Mononuclear cell (primary cell): ENCODE data around the gene ARPIN. TPM values are rescaled to one million over a fixed set of nuclear protein-coding genes. Genes with fewer than 3 reads are reported as not detected.
"Not testable (repeated sequence)": the region's sequence is repeated elsewhere in the genome, so short reads cannot be mapped to it uniquely, and the experiment has no call there.

Source experiments
- H3K27me3 ChIP-seq: 2 replicates; pipeline ENCODE4 v1.6.0; 2011; ENCODE audit warnings: low read length, control low read depth; ENCODE audit not compliant: insufficient read depth
- H3K4me1 ChIP-seq: 2 replicates; pipeline ENCODE4 v1.5.1; 2011; ENCODE audit warnings: mild to moderate bottlenecking, low read length, control low read depth; ENCODE audit not compliant: insufficient read depth
- H3K4me3 ChIP-seq: 2 replicates; pipeline ENCODE4 v1.5.1; 2011; ENCODE audit warnings: mild to moderate bottlenecking, low read length, moderate library complexity
- H3K9me3 ChIP-seq: 2 replicates; pipeline ENCODE4 v1.5.1; 2011; ENCODE audit warnings: low read depth, mild to moderate bottlenecking, control low read depth, low read length
- total RNA-seq: library from RNA; depleted of rRNA; stranded (reverse); fragments of >200 nt; gene quantifications from one replicate; pipeline ENCODE4 v1.2.3, GENCODE V29; 2012

ARPIN gene
- total RNA-seq: 2.9 TPM

DNA sequence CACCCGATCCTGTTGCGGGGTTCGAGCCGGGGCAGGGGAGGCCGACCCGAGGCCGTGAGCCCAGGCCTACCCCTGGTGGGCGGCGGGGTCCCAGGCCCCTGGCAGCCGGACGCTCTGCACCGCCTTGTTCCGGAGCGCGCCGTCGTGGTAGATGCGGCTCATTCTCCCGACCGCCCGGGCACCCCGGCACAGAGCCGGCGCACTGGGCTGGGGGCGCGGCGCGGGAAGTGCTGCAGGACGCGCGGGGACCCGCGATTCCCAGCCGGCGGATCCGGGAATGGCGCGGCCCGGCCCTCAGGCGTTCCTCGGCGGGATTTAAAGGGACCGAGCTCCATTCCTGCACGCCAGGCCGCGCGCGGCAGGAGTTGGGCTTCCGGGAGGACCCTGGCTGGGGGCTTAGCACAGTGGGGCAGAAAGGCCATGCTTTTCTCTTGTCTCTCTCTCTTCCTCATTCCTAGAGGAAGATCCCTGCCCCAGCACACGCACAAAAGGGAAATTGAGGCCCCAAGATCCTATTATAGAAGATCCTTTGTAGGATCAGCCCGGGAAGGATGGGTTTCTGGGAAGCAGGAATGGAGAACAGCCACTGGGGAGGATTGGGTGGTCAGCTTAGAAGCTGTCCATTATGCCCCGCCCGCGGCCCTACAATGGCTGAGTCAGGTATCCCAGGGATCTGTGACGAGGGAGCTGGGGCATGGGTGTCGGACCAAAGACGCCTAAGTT lies at the start of gene ARPIN:
ARPIN (minus strand) TSS at position 279 of the 723 bp plus-strand sequence; CDS start at position 162, 117 bp downstream.
- Histone ChIP-seq H3K27me3 (peaks cover 9% of the 10 kb centered on the region), H3K4me1 (peaks cover 33% of the 10 kb centered on the region), H3K4me3 (peak within 1 kb of the TSS; percentile 35), H3K9me3 (no peaks in the 10 kb centered on the region)

DNA sequence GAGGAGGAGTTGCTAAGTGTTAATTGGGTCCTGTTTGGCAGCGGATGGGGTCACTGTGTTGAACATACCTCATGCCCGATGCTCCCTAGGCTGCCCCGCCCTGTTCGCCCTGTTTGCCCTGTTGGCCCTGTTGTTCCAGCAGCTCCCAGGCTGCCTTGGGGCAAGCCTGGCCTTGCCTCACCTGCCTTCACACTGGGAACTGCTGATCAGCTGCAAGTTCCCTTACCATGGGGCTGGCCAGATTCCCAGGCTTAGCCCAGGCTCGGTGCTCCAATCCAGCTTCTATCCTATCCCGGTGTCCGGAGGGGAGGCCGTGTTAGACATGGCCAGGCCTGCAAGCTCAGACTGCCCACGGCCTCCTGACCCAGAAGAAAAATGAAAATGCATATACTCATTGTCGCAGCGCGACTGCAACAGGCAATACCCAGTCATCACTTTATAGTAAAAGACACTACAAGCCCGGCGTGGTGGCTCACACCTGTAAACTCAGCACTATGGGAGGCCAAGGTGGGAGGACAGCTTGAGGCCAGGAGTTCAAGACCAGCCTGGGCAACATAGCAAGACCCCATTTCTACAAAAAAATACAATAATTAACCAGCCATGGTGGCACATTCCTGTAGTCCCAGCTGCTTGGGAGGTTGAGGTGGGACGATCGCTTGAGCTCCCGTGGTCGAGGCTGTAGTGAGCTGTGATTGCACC lies 45.5 kb upstream of the ARPIN start:
- peaks cover 12% of the 10 kb centered on the region for H3K4me1 ChIP-seq

DNA sequence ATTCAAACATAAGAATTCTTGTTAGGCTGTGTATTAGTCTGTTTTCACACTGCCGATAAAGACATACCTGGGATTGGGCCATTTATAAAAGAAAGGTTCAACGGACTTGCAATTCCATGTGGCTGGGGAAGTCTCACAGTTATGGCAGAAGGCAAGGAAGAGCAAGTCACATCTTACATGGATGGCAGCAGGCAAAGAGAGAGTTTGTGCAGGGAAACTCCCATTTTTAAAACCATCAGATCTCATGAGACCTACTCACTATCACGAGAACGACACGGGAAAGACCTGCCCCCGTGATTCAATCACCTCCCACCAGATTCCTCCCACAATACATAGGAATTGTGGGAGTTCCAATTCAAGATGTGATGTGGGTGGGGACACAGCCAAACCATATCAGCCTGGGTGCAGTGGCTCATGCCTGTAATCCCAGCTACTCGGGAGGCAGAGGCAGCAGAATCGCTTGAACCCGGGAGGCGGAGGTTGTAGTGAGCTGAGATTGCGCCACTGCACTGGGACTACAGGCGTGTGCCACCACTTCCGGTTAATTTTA lies 42.8 kb upstream of the ARPIN start:
- not testable (repeated sequence) for H3K4me3 ChIP-seq

More for the DNA sequence above, 45.5 kb upstream of the ARPIN start:
- Histone ChIP-seq H3K27me3 (no peaks in the 10 kb centered on the region), H3K4me3 (no peak overlapping the region), H3K9me3 (no peaks in the 10 kb centered on the region)

DNA sequence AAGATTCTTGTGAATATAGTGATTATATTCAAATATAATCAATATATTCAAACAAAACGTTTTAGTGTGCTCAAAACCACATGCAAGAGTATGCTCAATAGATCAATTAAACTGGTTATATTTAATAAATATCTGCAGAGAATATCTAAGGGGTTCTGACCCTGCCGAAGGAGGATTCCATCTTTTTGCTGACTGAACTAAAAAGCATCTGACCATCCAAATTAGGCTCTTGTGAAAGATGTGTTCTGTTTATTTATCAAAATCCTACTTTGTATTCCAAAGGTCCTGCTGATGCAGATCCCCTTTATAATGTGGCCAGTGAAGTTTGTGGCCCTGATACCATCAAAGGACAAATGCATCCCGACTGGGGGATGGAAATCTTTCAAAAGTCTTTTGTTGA lies 41.8 kb upstream of the ARPIN start:
- Histone ChIP-seq H3K27me3 (no peaks in the 10 kb centered on the region), H3K4me1 (no peaks in the 10 kb centered on the region), H3K9me3 (no peaks in the 10 kb centered on the region), H3K4me3 (no peak overlapping the region)

More for the DNA sequence above, 42.8 kb upstream of the ARPIN start:
- H3K4me1 ChIP-seq, H3K9me3 ChIP-seq, H3K27me3 ChIP-seq: not testable (repeated sequence)

DNA sequence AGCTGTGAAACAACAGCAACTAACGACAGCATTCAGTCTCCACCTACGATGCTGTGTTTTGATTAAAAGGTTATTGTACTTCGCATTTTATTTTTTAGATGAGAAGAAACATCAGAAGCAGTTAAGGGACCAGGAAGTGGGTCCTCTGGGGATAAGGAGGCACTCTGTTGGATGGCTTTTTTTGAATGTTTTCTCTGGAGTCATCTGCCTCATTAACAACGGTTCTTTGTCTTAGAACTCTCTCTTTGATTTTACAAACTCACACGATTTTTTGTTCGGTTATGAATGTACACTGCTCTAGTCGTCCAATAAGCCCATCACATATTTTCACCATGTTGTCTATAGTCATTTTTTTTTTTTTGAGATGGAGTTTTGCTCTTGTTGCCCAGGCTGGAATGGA lies 36.0 kb upstream of the ARPIN start:
- H3K9me3 ChIP-seq: no peaks in the 10 kb centered on the region
- no peak overlapping the region for H3K4me3 ChIP-seq
- no peaks in the 10 kb centered on the region for H3K27me3 ChIP-seq
- H3K4me1 ChIP-seq: no peaks in the 10 kb centered on the region

DNA sequence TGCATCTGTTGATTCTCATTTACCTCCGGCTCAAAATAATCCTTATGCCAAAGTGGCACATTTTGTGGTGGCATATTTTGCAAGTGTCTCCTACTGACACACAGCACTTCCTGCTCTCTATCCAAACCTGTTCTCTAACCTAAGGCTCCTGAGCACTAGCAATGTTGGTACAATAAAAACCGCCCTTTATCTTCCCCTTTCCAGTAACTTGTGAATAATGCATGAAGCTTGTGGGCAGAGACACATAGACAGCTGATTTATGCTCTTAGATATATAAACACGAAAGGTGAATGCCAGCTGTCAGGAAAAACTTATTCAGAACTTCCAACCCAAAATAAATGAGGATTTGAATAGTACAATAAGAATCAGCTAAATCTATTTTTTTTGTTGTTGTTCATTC lies 34.6 kb upstream of the ARPIN start:
- Histone ChIP-seq H3K4me3 (no peak overlapping the region), H3K9me3 (no peaks in the 10 kb centered on the region), H3K4me1 (no peaks in the 10 kb centered on the region), H3K27me3 (no peaks in the 10 kb centered on the region)

DNA sequence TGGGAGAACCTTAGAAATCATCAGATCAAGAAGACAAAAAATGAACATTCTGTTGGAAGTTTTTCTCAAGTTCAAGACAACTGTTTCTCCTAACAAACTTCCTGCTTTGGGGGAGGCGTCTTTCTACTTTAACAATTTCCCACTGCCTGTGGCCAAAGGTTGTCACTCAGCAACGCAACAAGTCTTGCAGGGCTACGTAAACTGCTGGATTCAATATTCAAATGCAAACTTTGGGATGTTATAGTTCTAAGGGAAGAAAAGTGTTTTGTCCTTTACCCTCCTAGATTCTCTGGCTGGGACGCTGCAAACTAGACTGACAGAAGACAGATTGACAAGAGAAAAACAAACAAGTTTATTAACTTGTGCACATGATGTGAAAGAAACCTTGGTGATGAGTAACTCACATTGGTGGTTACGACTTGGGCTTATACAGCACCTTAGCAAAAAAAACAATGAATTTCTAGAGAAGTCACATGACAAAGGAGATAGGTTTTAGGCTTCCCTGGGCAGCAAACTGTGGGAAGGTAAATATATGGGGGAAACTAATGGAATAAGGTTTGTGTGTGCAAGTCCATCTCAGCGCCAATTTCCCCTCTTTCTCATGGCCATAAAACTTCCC lies 34.0 kb upstream of the ARPIN start:
- no peak overlapping the region for H3K4me3 ChIP-seq
- no peaks in the 10 kb centered on the region for H3K27me3 ChIP-seq
- H3K9me3 ChIP-seq: no peaks in the 10 kb centered on the region
- H3K4me1 ChIP-seq: no peaks in the 10 kb centered on the region

DNA sequence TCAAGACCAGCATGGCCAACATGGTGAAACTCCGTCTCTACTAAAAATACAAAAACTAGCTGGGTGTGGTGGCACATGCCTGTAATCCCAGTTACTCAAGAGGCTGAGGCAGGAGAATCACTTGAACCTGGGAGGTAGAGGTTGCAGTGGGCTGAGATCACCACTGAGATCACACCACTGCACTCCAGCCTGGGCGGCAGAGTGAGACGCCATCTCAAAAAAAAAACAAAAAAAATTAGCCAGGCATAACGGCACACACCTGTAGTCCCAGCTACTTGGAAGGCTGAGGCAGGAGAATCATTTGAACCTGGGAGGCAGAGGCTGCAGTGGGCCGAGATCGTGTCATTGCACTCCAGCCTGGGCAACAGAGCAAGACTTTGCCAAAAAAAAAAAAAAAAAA lies 31.0 kb upstream of the ARPIN start:
- H3K4me1 ChIP-seq, H3K27me3 ChIP-seq, H3K4me3 ChIP-seq: not testable (repeated sequence)

DNA sequence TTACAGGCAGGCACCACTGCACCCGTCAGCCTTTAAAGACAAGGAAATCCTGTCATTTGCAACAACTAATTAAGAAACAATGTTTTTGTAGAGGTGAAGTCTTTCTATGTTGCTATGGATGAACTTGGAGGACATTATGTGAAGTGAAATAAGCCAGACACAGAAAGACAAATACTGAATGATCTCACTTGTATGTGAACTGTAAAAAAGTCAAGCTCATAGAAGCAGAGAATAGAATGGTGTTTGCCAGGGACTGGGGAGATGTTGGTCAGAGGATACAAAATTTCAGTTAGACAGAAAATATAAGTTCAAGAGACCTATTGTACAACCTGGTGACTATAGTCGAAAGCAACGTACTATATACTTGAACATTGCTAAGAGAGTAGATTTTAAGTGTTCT lies 27.2 kb upstream of the ARPIN start:
- H3K4me3 ChIP-seq: no peak overlapping the region
- H3K9me3 ChIP-seq: no peaks in the 10 kb centered on the region
- H3K4me1 ChIP-seq: peaks cover 19% of the 10 kb centered on the region
- no peaks in the 10 kb centered on the region for H3K27me3 ChIP-seq

More for the DNA sequence above, 31.0 kb upstream of the ARPIN start:
- not testable (repeated sequence) for H3K9me3 ChIP-seq

DNA sequence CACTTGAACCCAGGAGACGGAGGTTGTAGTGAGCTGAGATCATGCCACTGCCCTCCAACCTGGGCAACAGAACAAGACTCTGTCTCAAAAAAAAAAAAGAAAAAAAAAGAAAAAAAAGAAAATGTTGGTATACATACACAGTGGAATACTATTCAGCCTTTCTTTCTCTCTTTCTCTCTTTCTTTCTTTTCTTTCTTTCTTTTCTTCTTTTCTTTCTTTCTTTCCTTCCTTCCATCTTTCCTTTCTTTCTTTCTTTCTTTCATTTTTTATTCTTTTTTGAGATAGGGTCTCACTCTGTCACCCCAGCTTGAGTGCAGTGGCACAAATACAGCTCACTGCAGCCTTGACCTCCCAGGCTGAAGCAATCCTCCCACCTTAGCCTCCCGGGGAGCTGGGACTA lies 26.6 kb upstream of the ARPIN start:
- H3K27me3 ChIP-seq, H3K4me3 ChIP-seq, H3K9me3 ChIP-seq: not testable (repeated sequence)
- H3K4me1 ChIP-seq: peaks cover 19% of the 10 kb centered on the region

DNA sequence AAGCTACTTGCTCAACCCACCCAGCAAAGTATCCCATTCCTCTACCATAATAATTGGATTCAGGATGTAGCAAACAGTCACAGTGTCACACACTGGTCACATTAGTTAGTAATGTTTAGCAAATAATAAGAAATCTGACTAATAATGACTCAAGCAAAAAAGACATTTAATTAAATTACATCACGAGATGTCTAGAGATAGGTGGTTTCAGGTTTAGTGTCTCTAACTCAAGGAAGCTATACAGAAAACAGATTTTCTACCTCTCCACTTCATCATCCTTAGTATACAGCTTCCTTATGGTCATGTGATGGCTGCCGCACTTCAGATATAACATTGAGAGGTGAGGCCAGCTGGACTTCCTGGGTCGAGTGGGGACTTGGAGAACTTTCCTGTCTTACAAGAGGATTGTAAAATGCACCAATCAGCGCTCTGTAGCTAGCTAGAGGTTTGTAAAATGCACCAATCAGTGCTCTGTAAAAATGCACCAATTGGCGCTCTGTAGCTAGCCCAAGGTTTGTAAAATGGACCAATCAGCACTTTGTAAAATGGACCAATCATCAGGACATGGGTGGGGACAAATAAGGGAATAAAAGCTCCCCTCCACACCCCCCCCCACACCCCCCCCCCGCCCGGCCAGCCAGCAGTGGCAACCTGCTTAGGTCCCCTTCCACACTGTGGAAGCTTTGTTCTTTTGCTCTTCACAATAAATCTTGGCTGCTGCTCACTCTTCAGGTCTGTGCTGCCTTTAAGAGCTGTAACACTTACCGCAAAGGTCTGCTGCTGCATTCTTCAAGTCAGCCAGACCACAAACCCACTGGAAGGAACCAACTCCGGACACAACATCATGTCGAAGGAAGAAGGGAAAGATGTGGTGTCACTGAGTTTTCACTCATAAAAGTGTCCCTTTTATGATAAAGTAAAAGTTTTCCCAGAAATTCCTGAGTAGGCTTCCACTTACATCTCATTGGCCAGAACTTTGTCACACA lies 24.9 kb upstream of the ARPIN start:
- Histone ChIP-seq H3K9me3 (no peaks in the 10 kb centered on the region), H3K4me1 (peaks cover 19% of the 10 kb centered on the region)

DNA sequence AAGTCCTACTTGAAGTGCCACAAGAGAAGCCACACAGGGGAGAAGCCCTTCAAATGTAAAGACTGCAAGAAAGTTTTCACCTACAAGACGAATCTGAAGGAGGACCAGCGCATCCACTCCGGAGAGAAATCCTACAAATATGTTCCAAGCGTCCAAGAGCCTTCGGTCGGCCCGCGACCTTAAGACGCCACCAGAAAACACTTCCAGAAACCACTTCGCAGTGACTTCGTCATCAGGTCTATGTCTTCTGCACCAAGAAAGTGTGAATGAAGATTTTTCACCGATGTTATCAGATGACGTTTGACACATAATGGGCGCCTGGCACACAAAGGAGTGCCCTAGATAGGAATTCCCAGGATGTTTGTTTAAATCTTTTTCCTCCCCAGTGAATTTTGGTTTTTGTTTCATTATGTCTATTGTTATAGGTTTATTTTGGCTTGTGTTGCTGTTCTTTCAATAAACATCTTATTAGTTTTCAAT lies 24.1 kb upstream of the ARPIN start:
- Histone ChIP-seq H3K27me3 (no peaks in the 10 kb centered on the region), H3K4me3 (no peak overlapping the region), H3K9me3 (no peaks in the 10 kb centered on the region), H3K4me1 (peaks cover 19% of the 10 kb centered on the region)

More for the DNA sequence above, 24.9 kb upstream of the ARPIN start:
- Histone ChIP-seq H3K27me3 (no peaks in the 10 kb centered on the region), H3K4me3 (no peak overlapping the region)

DNA sequence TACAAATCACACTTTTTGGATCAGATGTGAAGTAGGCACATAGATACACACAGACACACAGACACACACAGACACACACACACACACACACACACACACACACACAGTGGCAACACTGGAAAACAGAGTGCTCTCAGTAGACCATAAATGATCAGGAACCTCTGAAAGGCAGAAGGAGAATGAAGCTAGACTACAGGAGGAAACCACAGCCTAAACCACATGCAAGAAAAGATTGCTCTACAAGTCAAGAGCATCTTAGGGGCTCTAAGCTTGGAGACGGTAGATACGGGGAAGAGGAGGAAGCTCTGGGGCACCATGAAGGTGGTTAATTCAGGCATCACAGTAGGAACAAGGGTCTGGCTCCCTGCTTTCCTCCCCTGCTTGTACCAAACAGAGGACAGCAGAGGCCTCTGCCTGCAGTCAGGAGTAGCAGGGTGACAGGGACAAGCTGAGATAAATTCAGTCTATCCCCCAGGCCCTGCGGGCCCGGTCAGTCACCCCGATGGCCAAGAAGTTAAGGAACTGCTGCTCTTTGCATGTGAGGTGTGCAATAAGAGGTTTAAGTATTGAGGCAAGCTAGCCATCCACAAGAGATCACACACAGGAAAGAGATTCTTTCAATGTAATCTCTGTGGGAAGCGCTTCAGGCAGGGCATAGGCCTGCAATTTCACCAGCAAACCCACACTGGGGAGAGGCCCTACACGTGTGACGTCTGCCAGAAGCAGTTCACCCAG lies 23.5 kb upstream of the ARPIN start:
- peaks cover 19% of the 10 kb centered on the region for H3K4me1 ChIP-seq
- no peak overlapping the region for H3K4me3 ChIP-seq
- H3K27me3 ChIP-seq: no peaks in the 10 kb centered on the region
- no peaks in the 10 kb centered on the region for H3K9me3 ChIP-seq

DNA sequence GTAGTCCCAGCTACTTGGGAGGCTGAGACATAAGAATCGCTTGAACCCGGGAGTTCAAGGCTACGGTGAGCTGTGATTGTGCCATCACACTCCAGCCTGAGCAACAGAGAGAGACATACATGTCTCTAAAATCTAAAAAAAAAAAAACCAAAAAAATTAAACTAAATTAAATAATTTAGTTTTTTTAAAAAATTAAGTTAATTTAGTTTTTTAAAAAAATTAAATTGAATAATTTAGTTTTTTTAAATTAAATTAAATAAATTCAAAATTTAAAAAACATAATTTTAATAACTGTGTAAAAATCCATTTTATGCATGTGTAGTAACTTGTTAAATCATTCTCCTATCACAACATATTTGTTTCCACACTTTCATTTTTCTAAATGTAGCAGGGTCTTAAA lies 20.1 kb upstream of the ARPIN start:
- Histone ChIP-seq H3K27me3 (no peaks in the 10 kb centered on the region), H3K4me1 (peaks cover 16% of the 10 kb centered on the region), H3K9me3 (no peaks in the 10 kb centered on the region), H3K4me3 (no peak overlapping the region)
